Liver (tissue), 9 donors: ENCODE measurements around the gene TANC1. TPM values are rescaled to one million over a fixed set of nuclear protein-coding genes. Genes with fewer than 3 reads are reported as not detected.

Experiments used
- DNase-seq: peaks from one replicate; pipeline ENCODE4 v3.0.0-alpha.2; 2017; ENCODE audit warnings: low spot score
- H3K27ac ChIP-seq, 2 donors: one replicate each; pipeline ENCODE4 v1.7.0; 2013; ENCODE audit warnings: inconsistent platforms in 2 of 2, low read length in 2 of 2, control low read depth in 1 of 2, low read depth in 1 of 2, mild to moderate bottlenecking in 1 of 2
- H3K27me3 ChIP-seq, 4 donors: one replicate each; pipeline versions ENCODE4 v1.6.1 to v1.7.0; 2013; ENCODE audit warnings: low read length in 3 of 4, inconsistent platforms in 1 of 4, mild to moderate bottlenecking in 1 of 4, moderate library complexity in 1 of 4; ENCODE audit not compliant: control insufficient read depth in 4 of 4, insufficient read depth in 4 of 4
- H3K36me3 ChIP-seq, 4 donors: one replicate each; pipeline versions ENCODE4 v1.6.1 to v1.7.0; 2013; ENCODE audit warnings: low read length in 3 of 4, mild to moderate bottlenecking in 3 of 4, low read depth in 1 of 4, moderate library complexity in 1 of 4; ENCODE audit not compliant: control insufficient read depth in 4 of 4, insufficient read depth in 3 of 4
- H3K4me1 ChIP-seq, 4 donors: one replicate each; pipeline versions ENCODE4 v1.6.1 to v1.7.0; 2013; ENCODE audit warnings: low read length in 3 of 4, mild to moderate bottlenecking in 3 of 4, moderate library complexity in 1 of 4; ENCODE audit not compliant: control insufficient read depth in 4 of 4, insufficient read depth in 4 of 4
- H3K4me3 ChIP-seq, 3 donors: one replicate each; pipeline versions ENCODE4 v1.6.1 to v1.7.0; 2013; ENCODE audit warnings: low read length in 3 of 3, control low read depth in 1 of 3, low read depth in 1 of 3, mild to moderate bottlenecking in 1 of 3
- H3K9ac ChIP-seq, 2 donors: one replicate each; pipeline ENCODE4 v1.7.0; 2013; ENCODE audit warnings: low read length in 2 of 2, mild to moderate bottlenecking in 2 of 2, moderate library complexity in 2 of 2, control low read depth in 1 of 2, low read depth in 1 of 2
- H3K9me3 ChIP-seq, 4 donors: one replicate each; pipeline versions ENCODE4 v1.6.1 to v1.7.0; 2013; ENCODE audit warnings: low read length in 3 of 4; ENCODE audit not compliant: control insufficient read depth in 4 of 4
- EGR1 ChIP-seq, 2 donors: IDR thresholded peaks; 2 replicates each; pipeline ENCODE4 v1.6.1; 2016 to 2018; ENCODE audit warnings: antibody characterized with exemption in 2 of 2, low read depth in 2 of 2
- FOXA1 ChIP-seq: IDR thresholded peaks from 2 replicates; pipeline ENCODE4 v1.6.1; 2016; ENCODE audit warnings: antibody characterized with exemption
- FOXA2 ChIP-seq: IDR thresholded peaks from 2 replicates; pipeline ENCODE4 v1.6.1; 2016; ENCODE audit warnings: antibody characterized with exemption
- GABPA ChIP-seq, 2 donors: IDR thresholded peaks in 1 of 2; conservative IDR thresholded peaks in 1 of 2; 2 replicates each; pipeline ENCODE4 v1.6.1; 2016; ENCODE audit warnings: antibody characterized with exemption in 2 of 2, mild to moderate bottlenecking in 1 of 2, moderate library complexity in 1 of 2
- HNF4A ChIP-seq, 2 donors: conservative IDR thresholded peaks; 2 replicates each; pipeline ENCODE4 v1.6.1; 2016; ENCODE audit warnings: antibody characterized with exemption in 2 of 2, mild to moderate bottlenecking in 2 of 2
- HNF4G ChIP-seq: IDR thresholded peaks from 2 replicates; pipeline ENCODE4 v1.6.1; 2016; ENCODE audit warnings: antibody characterized with exemption
- JUND ChIP-seq, 2 donors: IDR thresholded peaks; 2 replicates each; pipeline ENCODE4 v1.6.1; 2016; ENCODE audit warnings: antibody characterized with exemption in 2 of 2
- NR2F2 ChIP-seq: IDR thresholded peaks from 2 replicates; pipeline ENCODE4 v1.6.1; 2016; ENCODE audit warnings: antibody characterized with exemption
- RAD21 ChIP-seq, 2 donors: IDR thresholded peaks; 2 replicates each; pipeline ENCODE4 v1.6.1; 2016; ENCODE audit warnings: antibody characterized with exemption in 2 of 2, mild to moderate bottlenecking in 2 of 2
- RXRA ChIP-seq, 2 donors: IDR thresholded peaks; 2 replicates each; pipeline ENCODE4 v1.6.1; 2017 to 2018; ENCODE audit warnings: antibody characterized with exemption in 2 of 2, mild to moderate bottlenecking in 1 of 2
- SP1 ChIP-seq: IDR thresholded peaks from 2 replicates; pipeline ENCODE4 v1.6.1; 2018; ENCODE audit warnings: antibody characterized with exemption, mild to moderate bottlenecking
- TAF1 ChIP-seq: conservative IDR thresholded peaks from 2 replicates; pipeline ENCODE4 v1.6.1; 2016; ENCODE audit warnings: antibody characterized with exemption, mild to moderate bottlenecking
- YY1 ChIP-seq: IDR thresholded peaks from 2 replicates; pipeline ENCODE4 v1.6.1; 2016; ENCODE audit warnings: antibody characterized with exemption, mild to moderate bottlenecking
- WGBS: extraction: QIAGEN DNeasy Blood & Tissue Kit; methylation state at CpG from one replicate; pipeline ENCODE4 v1.1.7; 2013; 5-methylcytosine and 5-hydroxymethylcytosine counted together
- polyA plus RNA-seq, 2 donors: library from polyadenylated mRNA; stranded (reverse) in 1 of 2; unstranded in 1 of 2; fragments of 200-250 nt in 1 of 2; fragments of >200 nt in 1 of 2; fragmentation: Nextera tagmentation in 1 of 2; extraction: Ambion mirVana in 1 of 2; gene quantifications; one replicate each; pipeline versions ENCODE4 v1.2.1 to v1.2.3, GENCODE V29; 2013 to 2015
- total RNA-seq, 2 donors: library from RNA; depleted of rRNA; stranded (reverse); fragments of >200 nt; gene quantifications; one replicate each; pipeline ENCODE4 v1.2.3, GENCODE V29; 2014
- TF ChIP-seq, protein P1 (sequence below): IDR thresholded peaks from 2 replicates; pipeline ENCODE4 v1.6.1; 2016; ENCODE audit warnings: antibody characterized with exemption
- TF ChIP-seq, protein P2 (sequence below): IDR thresholded peaks from 2 replicates; pipeline ENCODE4 v1.6.1; 2016; ENCODE audit warnings: antibody characterized with exemption
- TF ChIP-seq, protein P3 (sequence below): IDR thresholded peaks from 2 replicates; pipeline ENCODE4 v1.6.1; 2016; ENCODE audit warnings: antibody characterized with exemption
- TF ChIP-seq, protein P4 (sequence below): fragments of 150-350 bp; IDR thresholded peaks from 2 replicates; pipeline ENCODE4 v1.5.1; 2017; ENCODE audit warnings: improper control_type of control experiment, low read depth, low read length; ENCODE audit not compliant: missing input control
- TF ChIP-seq, protein P5 (sequence below): IDR thresholded peaks from 2 replicates; pipeline ENCODE4 v1.6.1; 2016; ENCODE audit warnings: antibody characterized with exemption, mild to moderate bottlenecking
- donor health status: healthy.
- donor health status: healthy.
- donor health status: healthy.
- donor health status: healthy.
- donor health status: healthy.

Gene TANC1
- total and polyA plus RNA-seq, 4 donors, result 3.7 to 17.7 (median 5.2) TPM

DNA sequence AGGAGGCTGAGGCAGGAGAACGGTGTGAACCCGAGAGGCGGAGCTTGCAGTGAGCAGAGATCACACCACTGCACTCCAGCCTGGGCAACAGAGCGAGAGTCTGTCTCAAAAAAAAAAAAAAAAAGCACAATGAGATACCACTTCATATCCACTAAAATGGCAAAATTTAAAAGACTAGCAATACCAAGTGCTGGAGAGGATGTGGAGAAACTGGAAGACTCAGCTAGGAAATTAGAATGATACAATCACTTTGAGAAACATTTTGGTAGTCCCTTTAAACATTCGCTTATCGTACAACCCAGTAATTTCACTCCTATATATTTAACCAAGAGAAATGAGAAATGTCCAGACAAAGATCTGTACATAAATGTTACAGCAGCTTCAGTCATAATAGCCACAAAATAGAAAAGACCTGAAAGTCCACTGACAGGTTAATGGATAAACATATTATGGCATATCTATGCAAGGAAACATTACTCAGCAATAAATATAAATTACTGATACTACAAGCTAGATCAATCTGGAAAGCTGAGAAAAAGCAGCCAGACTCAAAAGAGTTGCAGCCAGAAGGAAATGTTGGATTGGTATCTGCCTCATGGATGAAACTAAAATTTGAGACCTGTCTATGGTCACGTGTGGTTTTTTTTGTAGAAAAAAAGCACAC lies 278.0 kb downstream of the TANC1 start:
- H3K4me1 ChIP-seq, result peaks cover 0 to 4% (median 0%) of the 10 kb centered on the region in 4 donors
- TF ChIP-seq YY1 (no peak), FOXA1 (no peak), EGR1 (IDR thresholded peaks at IDR 0.05; ENCODE audit: low read depth in 2 of 2) (no peak), RAD21 (IDR thresholded peaks at IDR 0.05) (no peak), HNF4G (no peak), SP1 (no peak)
- TF ChIP-seq, protein P1, sequence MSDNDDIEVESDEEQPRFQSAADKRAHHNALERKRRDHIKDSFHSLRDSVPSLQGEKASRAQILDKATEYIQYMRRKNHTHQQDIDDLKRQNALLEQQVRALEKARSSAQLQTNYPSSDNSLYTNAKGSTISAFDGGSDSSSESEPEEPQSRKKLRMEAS, result no peak
- no peak overlapping the region for H3K9ac ChIP-seq
- no peak for DNase-seq
- no peaks in the 10 kb centered on the region for H3K27me3 ChIP-seq
- no peak overlapping the region for H3K4me3 ChIP-seq
- WGBS, result 93% methylated on average over 7 of the region's 7 CpGs
- H3K36me3 ChIP-seq, result peaks cover 0 to 3% (median 2%) of the 10 kb centered on the region in 4 donors
- no peak overlapping the region for H3K27ac ChIP-seq
- no peaks in the 10 kb centered on the region for H3K9me3 ChIP-seq

DNA sequence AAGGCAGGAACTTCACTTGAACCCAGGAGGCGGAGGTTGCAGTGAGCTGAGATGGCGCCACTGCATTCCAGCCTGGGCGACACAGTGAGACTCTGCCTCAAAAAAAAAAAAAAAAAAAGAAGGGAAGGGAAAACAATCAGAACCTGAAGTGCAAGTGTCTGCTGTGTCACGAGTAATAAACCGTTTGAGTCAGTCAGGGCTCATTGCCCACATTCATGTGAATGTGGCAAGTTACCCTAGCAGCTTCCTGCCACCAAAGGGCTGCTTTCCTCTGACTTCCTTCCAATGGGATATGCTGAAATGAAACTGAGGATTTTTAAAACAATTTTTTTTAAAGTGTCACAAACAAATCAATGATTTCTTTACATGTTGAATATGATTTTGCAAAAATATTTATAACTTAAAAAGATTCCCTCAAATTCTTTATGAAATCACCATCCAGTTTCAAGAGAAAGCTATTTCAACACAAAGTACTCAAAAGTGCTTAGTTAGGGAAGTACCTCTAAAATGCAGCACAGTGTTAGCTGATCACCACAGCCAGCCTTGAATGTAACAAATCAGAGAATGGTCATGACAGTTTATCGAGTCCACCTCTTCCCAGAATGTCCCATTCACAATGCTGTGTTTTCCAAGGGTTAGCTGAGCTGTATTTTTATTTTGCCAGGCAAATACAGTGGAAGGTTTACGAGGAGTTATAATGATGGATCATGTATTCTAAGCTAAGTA lies 281.7 kb downstream of the TANC1 start:
- Histone ChIP-seq H3K9me3 (no peaks in the 10 kb centered on the region), H3K27me3 (no peaks in the 10 kb centered on the region), H3K27ac (no peak overlapping the region), H3K4me1 (peaks cover 0 to 2% (median 0%) of the 10 kb centered on the region in 4 donors), H3K4me3 (no peak overlapping the region), H3K9ac (no peak overlapping the region), H3K36me3 (peaks cover 0 to 3% (median under 1%) of the 10 kb centered on the region in 4 donors)
- no peak for DNase-seq
- TF ChIP-seq FOXA2 (no peak), HNF4G (no peak), HNF4A (conservative IDR thresholded peaks at IDR 0.05) (no peak), RAD21 (IDR thresholded peaks at IDR 0.05) (no peak), FOXA1 (no peak), RXRA (IDR thresholded peaks at IDR 0.05) (no peak), YY1 (no peak), JUND (IDR thresholded peaks at IDR 0.05) (no peak), NR2F2 (no peak), SP1 (no peak), TAF1 (no peak), GABPA (IDR thresholded peaks at IDR 0.05 in 1 of 2, conservative IDR thresholded peaks at IDR 0.05 in 1 of 2) (no peak), EGR1 (IDR thresholded peaks at IDR 0.05; ENCODE audit: low read depth in 2 of 2) (no peak)
- TF ChIP-seq, protein P2, sequence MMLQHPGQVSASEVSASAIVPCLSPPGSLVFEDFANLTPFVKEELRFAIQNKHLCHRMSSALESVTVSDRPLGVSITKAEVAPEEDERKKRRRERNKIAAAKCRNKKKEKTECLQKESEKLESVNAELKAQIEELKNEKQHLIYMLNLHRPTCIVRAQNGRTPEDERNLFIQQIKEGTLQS, result no peak
- TF ChIP-seq, protein P3, sequence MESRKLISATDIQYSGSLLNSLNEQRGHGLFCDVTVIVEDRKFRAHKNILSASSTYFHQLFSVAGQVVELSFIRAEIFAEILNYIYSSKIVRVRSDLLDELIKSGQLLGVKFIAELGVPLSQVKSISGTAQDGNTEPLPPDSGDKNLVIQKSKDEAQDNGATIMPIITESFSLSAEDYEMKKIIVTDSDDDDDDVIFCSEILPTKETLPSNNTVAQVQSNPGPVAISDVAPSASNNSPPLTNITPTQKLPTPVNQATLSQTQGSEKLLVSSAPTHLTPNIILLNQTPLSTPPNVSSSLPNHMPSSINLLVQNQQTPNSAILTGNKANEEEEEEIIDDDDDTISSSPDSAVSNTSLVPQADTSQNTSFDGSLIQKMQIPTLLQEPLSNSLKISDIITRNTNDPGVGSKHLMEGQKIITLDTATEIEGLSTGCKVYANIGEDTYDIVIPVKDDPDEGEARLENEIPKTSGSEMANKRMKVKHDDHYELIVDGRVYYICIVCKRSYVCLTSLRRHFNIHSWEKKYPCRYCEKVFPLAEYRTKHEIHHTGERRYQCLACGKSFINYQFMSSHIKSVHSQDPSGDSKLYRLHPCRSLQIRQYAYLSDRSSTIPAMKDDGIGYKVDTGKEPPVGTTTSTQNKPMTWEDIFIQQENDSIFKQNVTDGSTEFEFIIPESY, result no peak
- TF ChIP-seq, protein P4, sequence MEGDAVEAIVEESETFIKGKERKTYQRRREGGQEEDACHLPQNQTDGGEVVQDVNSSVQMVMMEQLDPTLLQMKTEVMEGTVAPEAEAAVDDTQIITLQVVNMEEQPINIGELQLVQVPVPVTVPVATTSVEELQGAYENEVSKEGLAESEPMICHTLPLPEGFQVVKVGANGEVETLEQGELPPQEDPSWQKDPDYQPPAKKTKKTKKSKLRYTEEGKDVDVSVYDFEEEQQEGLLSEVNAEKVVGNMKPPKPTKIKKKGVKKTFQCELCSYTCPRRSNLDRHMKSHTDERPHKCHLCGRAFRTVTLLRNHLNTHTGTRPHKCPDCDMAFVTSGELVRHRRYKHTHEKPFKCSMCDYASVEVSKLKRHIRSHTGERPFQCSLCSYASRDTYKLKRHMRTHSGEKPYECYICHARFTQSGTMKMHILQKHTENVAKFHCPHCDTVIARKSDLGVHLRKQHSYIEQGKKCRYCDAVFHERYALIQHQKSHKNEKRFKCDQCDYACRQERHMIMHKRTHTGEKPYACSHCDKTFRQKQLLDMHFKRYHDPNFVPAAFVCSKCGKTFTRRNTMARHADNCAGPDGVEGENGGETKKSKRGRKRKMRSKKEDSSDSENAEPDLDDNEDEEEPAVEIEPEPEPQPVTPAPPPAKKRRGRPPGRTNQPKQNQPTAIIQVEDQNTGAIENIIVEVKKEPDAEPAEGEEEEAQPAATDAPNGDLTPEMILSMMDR, result no peak
- TF ChIP-seq, protein P1, result no peak
- TF ChIP-seq, protein P5, sequence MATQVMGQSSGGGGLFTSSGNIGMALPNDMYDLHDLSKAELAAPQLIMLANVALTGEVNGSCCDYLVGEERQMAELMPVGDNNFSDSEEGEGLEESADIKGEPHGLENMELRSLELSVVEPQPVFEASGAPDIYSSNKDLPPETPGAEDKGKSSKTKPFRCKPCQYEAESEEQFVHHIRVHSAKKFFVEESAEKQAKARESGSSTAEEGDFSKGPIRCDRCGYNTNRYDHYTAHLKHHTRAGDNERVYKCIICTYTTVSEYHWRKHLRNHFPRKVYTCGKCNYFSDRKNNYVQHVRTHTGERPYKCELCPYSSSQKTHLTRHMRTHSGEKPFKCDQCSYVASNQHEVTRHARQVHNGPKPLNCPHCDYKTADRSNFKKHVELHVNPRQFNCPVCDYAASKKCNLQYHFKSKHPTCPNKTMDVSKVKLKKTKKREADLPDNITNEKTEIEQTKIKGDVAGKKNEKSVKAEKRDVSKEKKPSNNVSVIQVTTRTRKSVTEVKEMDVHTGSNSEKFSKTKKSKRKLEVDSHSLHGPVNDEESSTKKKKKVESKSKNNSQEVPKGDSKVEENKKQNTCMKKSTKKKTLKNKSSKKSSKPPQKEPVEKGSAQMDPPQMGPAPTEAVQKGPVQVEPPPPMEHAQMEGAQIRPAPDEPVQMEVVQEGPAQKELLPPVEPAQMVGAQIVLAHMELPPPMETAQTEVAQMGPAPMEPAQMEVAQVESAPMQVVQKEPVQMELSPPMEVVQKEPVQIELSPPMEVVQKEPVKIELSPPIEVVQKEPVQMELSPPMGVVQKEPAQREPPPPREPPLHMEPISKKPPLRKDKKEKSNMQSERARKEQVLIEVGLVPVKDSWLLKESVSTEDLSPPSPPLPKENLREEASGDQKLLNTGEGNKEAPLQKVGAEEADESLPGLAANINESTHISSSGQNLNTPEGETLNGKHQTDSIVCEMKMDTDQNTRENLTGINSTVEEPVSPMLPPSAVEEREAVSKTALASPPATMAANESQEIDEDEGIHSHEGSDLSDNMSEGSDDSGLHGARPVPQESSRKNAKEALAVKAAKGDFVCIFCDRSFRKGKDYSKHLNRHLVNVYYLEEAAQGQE, result no peak
- 70% methylated on average over 7 of the region's 7 CpGs for WGBS
